Umbilical cord (tissue), 2 donors: Measurements from ENCODE around the gene KLF3. TPM values are rescaled to one million over a fixed set of nuclear protein-coding genes. Genes with fewer than 3 reads are reported as not detected.
"Not testable (repeated sequence)": the region's sequence is repeated elsewhere in the genome, so short reads cannot be mapped to it uniquely, and the experiment has no call there.

Experiments
- DNase-seq: peaks from one replicate; pipeline ENCODE4 v3.0.0-alpha.2; 2015; ENCODE audit warnings: low spot score
- total RNA-seq: library from RNA; depleted of rRNA; stranded (reverse); fragments of >200 nt; gene quantifications from one replicate; pipeline ENCODE4 v1.2.3, GENCODE V29; 2014; ENCODE audit warnings: low replicate concordance; ENCODE audit not compliant: insufficient read depth

KLF3 gene
- total RNA-seq: 25.0 TPM

DNA sequence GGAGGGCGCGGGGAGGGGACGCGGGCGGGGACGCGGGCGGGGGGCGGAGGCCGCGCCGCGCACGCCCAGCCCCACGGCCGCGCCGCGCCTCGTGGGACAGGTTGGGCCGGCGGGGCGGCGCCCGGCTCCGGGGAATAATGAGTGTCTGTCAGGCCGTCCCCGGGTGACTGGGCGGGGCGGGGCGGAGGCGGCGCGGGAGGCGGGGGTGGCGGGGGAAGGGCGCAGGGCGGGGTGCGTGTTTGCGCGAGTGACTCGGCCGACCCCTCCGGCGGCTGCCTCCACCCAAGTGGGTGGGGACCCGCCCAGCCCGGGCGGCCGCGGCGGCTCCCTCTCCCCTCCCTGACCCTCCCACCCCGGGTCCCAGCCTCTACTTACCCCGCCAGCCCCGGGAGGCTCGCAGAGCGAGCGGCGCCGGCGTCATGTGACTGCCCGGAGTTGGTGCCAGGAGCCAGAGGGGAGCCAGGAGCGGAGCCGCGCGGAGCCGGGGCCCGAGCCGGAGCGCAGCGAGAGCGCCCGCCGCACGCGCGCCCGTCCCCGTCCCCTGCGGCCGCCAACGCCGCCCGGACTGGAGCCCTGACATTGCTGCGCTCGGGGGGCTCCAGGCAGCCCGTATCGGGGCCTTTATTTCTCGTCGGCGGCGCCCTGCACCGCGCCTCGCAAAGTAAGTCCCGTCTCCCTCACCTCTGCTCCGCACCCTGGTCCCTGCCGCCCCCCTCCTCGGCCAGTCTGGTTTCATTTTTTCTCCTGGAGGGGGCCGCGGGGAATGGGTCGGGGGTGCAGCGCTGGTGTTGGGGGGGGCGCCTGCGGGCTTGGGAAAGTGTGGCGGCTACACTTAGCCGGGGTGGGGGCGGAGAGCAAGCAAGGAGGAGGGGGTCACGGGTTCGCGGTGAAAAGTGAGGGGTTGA is at the start of gene KLF3:
Gene KLF3 (plus strand): TSS at position 399 of the 905 bp plus-strand sequence. CDS start 16,427 bp downstream, outside the sequence.
- DNase-seq: peak; percentile 94

DNA sequence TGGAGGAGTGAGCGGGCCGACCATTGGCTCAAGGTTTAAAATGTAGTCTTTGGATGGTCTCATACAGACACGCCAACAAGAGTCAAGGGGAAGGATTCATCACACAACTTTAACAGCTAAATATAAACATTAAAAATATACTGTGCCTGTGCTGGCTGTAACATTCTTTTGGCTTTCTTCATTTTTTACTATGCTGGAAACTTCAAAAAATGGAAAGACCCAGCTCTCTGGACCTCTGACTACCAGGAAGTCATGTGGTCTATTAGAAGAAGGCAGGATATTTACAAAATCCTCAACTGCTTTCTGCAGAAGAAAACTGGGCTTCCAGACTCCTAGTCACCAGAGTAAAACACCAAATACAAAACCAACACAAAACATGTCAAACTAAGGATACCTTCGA is 49.8 kb upstream of the KLF3 start:
- DNase-seq: no peak

DNA sequence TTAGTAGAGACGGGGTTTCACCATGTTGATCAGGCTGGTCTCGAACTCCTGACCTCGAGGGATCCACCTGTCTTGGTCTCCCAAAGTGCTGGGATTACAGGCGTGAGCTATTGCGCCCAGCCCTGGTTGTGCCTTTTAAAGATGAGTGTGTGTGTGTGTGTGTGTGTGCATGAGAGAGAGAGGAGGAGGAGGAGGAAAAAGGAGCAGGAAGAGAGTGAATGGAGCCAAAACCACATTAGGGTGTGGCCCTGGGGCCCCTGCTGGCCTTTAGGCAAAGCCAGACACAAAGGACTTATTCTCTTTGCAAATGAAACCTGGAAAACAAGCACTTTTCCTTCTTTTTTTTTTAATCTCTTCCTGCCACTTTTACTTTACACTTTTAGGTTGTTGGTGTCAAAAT is 48.2 kb upstream of the KLF3 start:
- no peak for DNase-seq

DNA sequence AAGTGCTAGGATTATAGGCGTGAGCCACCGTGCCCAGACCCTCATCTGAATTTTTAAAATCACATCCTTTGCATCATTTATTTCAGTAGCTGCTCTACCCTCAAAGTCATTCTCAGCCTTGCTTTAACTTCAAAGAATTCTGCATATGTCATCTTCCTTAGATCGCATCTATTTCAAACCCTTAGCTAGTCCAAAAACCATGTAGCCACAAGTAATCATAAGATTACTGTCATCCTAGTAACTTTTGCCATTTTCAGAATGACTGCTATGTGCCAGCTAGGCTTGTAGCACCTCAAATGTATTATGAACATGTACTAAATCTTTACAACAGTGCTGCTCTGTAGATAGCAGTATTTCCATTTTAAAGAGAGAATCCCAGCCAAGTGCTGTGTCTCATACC is 45.5 kb upstream of the KLF3 start:
- no peak for DNase-seq

DNA sequence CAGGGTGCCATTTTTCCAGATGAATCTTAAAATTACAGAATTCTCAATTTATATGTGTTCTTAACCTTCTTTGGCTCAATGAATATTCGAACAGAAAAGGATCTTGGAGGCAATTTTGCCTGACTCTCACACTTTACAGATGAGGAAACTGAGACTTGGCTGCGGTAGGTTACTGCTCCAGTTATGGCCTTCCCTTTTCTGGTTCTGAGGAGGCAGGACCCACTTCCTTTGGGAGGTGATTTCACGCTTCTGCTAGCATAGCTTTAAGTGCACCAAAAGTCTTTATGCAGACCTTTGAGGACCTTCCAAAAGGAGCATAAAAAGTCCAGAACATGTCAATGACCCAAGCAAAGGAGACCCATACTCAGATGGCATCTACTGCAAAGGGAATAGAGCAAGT is 44.7 kb upstream of the KLF3 start:
- DNase-seq: no peak

DNA sequence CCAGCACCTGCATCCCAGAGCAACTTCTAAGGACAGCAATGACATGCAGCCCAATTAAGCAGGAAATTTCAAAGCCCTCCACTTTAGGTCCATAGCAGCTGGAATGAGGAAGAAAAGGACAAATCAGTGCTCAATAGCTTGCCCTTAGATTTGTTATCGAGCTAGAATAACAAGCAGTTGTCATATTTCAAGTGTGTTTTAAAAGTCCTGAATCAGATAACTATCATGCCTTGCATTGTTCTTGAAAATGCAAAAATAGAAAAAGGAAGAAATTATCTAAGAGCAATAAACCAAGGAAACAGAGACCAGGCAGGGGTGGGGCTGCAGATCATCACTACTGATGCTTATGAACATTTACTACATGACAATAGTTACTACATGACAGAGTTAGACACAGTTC is 43.9 kb upstream of the KLF3 start:
- no peak for DNase-seq

DNA sequence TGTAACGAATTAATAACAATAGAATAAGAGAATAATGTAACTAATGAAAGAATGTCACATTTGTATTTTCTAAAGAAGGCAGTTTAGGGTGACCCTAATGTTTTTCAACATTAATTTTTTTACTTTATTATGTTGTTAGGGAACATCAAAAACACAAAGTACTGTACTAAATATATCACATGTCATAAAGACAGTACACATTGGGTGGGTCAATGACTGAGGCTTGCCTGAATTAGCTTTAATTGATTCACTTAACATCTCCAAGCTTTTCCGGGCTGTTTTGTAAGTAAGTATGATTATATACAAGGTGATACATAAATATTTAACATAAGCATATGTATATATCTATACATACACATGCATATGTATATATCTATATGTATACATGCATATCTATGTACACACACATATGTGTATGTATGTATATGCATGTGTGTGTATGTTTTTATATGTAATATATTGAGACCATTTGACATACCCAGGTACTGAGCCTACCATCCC is 43.4 kb upstream of the KLF3 start:
- no peak for DNase-seq

DNA sequence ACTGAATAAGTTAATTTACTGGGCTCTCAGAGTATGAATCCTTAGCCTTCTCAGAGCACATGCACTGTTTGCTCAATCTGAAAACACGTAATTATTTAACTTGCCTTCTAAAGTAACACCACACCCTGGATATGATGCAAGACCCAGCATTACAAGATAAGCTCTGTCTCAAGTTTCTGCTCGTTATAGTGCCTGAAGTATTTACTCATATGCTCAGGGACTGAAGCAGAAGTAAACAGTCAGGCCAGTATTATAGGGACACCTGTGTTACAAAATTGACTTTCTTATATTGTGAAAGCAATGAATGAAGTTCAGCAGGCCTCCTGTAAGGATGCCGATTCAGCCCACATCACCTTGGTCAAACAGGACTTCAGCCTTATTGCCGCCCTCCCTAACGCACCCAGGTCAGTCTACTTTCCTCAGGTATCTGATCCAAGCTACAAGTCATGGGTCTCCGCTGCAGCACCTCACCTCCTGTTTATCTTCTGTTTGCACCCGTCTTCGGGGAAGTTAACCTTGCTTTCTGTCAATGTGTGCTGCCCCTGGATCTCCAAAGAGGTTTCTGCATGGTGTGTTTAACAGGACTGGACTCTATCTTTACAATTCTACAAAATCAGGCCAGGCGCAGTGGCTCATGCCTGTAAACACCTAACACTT is 42.8 kb upstream of the KLF3 start:
- DNase-seq: peak; percentile 78

DNA sequence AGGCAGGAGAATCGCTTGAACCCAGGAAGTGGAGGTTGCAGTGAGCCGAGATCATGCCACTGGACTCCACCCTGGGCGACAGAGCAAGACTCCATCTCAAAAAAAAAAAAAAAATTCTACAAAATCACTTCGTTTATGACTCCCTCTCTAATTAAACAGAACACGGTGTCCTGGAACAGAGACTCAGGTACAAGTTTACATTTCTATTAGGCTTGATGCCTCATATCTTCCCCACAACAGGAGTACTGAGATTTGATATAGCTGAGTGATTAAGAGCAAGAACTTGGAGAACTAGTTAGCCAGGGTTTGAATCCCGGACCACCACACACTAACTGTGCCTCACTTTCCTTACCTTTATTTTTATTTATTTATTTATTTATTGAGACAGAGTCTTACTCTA is 42.2 kb upstream of the KLF3 start:
- DNase-seq: no peak

DNA sequence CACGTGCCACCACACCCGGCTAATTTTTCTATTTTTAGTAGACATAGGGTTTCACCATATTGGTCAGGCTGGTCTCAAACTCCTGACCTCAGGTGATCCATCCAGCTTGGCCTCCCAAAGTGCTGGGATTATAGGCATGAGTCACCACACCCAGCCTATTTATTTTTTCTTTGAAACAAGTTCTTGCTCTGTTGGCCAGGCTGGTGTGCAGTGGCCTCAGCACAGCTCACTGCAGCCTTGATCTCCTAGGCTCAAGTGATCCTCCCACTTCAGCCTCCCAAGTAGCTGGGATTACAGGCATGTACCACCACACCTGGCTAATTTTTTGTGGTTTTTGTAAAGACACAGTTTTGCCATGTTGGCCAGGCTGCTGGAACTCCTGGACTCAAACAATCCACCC is 41.7 kb upstream of the KLF3 start:
- DNase-seq: not testable (repeated sequence)

DNA sequence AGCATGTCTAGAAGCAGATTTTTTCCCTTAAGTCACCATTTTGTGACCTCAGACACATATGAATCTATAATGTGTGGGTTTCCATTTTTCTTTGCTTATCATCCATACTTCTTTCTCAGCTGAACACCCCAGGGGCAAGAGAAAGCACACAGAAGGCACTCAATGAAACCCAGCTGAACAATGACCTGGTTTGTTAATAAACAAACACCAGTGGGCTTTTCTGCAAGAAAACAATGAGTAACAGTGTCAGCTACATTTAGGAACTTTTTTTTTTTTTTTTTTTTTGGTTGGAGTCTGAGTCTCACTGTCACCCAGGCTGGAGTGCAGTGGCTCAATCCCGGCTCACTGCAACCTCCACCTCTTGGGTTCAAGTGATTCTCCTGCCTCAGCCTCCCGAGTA is 40.7 kb upstream of the KLF3 start:
- DNase-seq: no peak

DNA sequence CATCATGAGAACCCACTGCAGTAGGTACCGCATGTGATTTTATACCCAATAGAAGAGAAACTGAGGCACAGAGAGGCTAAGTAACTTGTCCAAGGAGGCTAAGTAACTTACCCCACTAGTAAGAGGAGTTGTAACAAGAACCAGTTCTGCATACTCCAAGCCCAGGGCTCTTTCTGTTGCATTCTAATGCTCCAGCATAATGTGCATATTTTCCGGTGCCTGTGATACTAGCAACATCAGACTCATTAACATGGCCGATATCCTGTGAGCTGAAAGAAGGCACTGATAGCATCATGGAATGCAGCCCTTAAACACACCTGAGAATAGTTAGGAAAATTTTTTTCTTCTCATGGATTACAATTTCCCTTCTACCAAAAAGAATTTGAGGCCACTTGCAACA is 39.7 kb upstream of the KLF3 start:
- no peak for DNase-seq

DNA sequence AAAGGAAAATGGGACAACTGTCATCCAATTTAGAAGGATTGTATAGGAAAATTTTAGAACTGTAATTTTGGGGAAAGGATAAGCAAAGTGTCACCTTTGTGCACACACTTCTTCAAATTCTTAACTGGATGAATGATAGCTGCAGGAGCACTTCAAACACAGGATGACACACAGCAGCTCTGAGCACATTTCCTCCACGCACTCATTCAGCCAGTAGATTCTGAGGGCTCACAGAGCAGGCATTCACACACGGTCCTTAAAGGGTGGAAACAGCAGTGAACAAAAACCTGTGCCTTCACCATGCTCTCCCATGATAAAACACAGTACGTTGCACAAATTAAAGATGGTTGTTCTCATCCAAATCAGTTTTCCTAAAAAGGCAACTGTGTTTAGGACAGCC is 38.5 kb upstream of the KLF3 start:
- no peak for DNase-seq

DNA sequence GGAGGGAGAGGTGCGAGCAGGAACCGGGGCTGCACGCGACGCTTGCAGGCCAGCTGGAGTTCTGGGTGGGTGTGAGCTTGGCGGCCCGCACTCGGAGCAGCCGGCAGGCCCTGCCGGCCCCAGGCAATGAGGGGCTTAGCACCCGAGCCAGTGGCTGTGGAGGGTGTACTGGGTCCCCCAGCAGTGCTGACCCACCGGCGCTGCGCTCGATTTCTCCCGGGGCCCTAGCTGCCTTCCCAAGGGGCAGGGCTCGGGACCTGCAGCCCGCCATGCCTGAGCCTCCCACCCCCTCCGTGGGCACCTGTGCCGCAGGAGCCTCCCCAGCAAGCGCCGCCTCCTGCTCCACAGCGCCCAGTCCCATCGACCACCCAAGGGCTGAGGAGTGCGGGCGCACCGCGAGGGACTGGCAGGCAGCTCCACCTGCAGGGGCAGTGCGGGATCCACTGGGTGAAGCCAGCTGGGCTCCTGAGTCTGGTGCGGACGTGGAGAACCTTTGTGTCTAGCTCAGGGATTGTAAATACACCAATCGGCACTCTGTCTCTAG is 37.0 kb upstream of the KLF3 start:
- DNase-seq: not testable (repeated sequence)

DNA sequence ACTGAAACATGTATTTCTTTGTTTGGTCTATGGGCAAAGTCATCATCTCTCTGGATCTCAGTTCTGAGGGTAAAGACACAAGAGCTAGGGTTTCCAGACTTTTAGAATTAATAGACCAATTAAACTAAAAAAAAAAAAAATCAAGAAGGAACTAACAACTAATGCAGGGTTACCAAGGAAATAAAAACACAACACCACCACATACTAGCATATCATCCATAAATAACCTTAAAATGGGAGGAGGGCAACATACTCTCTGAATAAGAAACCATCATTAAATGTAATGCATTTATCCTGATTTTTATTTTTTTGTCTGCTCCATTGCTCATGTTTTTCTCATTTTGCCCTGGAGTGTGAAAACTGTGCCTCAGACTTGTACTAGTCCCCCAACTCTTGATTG is 33.5 kb upstream of the KLF3 start:
- DNase-seq: no peak

DNA sequence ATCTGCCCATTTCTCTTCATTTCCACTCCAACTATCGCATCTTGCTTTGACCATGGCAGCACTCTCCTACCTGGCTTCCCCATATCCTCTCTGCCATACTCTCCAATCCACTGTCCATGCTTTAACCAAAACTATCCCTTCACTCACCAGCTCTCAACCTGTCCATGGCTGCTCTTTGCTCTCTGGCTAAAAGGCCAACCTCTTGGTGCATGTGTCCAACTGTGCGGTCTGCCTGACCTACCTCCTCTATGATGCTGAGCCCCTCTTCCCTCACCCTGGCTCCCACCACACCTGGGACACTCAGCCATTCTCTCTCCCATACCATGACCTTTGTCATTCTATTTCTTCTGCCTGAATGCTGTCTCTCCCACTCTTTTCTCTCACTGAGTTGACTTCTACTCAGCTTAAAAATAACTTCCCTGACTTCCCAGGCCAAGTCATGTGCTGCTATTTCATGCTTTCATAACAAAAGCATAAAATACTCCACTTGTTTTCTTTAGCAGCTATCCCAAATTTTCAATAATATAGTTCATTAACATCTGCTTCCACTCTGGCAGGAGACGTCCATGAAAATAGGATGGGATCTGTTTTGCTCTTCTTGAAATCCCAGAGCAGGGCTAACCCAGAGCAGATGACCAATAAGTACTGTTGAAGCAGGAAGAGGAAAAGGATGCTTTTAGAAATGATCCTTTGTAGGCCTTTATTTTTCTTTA is 29.8 kb upstream of the KLF3 start:
- no peak for DNase-seq

DNA sequence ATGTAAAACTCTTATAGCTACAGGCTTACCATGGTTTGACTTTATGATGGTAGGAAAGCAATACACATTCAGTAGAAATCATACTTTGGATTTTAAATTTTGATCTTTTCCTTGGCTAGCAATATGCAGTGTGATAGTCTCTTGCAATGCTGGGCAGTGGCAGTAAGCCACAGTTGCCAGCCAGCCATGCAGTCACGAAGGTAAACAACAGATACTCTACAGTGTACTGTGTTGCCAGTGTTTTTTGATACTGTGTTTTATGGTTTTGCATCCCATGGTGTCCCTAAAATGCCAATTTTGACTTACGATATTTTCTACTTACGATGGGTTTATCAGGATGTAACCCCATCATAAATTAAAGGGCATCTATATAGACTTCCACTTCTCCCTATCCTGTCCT is 24.8 kb upstream of the KLF3 start:
- no peak for DNase-seq

DNA sequence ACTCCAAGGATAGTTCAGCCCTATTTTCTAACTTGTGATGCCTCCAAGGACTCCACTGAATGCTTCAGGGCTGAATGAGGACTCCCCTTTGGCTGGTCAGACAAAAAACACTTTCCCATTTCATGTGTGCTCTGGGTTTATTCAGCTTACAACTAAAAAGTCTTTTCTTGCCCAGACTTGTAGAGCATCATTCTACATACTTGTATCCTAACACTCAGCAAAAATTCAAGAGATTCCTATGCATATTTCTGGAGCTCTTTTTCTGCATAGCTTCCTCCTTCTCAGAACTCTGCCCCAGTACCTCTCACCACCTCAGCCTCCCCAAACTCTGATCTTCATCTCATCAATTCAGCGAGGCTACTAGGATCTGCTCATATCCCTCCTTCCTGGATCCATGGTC is 22.2 kb upstream of the KLF3 start:
- peak; percentile 42 for DNase-seq

DNA sequence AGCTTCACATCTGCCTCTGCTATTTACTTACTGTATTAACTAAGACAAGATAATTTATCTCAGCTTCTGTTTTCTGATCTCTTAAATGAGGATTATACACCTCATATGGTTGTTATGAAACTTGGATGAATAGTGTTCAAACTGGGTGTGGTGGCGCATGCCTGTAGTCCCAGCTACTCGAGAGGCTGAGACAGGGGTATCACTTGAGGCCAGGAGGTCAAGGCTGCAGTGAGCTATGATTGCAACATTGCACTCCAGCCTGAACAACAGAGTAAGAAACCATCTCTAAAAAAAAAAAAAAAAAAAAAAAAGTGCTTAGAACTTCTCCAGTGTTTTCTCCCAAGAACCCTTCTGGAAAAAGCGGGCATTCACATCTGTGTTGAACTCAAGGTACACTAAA is 19.8 kb upstream of the KLF3 start:
- DNase-seq: no peak

DNA sequence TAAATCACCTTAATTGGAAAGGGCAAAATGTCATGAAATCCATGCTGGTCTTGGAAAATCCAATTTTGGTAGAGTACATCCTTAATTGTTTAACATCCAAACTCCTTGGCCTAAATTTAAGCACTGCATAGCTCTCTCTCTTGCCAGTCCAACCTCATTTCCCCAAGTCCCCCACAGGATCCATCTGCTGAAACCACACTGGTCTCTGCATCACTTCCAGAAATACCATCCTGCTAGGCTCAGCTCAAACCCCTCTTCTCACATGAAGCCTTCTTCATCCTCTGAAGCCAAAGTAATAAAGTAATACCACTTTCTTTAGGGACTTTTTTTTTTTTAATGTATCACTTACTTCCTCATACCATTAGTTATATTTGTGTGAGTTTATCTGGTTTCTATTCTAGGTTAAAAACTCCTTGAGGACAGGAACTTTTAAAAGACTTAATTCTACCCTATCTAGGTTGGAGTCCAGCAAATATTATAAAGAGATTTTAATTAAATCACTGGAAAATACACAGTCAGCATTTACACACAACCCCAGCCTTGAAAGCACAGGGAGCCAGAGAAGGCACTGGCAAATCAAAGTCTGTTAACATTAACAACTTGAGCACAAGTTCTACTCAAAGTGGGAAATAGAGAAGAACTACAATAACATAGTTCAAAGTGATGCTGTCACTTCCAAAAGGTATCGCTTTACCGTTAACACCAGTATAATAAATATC is 16.7 kb upstream of the KLF3 start:
- DNase-seq: no peak

DNA sequence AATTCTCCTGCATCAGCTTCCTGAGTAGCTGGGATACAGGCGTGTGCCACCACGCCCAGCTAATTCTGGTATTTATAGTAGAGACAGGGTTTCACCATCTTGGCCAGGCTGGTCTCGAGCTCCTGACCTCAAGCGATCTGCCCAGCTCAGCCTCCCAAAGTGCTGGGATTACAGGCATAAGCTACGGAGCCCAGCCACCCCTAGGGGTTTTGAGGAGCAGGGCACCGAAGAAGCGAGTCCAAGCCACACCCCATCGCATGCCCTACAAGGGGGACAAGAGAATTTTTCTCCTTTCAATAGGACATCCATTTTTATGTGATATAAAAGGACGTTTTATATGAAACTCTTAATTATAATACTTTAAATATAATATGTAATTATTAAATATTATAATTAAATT is 13.9 kb upstream of the KLF3 start:
- no peak for DNase-seq
